Thoracic aorta (tissue), 2 donors: ENCODE data around the gene PSD2. TPM values are rescaled to one million over a fixed set of nuclear protein-coding genes. Genes with fewer than 3 reads are reported as not detected.

Experiments used
- ATAC-seq: fragments of 150-250 bp; one replicate; pipeline ENCODE4 v1.8.0; 2017; ENCODE audit warnings: low read depth; ENCODE audit not compliant: insufficient number of reproducible peaks, low FRiP score
- DNase-seq: peaks from one replicate; pipeline ENCODE4 v3.0.0-alpha.2; 2020; ENCODE audit warnings: low spot score
- H3K27ac ChIP-seq, 2 donors: fragments of 200-600 bp; sonication (generic); 1 replicate in 1 of 2; 2 replicates in 1 of 2; pipeline ENCODE4 v1.5.1; 2016; ENCODE audit warnings: mild to moderate bottlenecking in 2 of 2, moderate library complexity in 2 of 2
- H3K27me3 ChIP-seq: fragments of 200-600 bp; sonication (generic); replicated peaks from 2 replicates; pipeline ENCODE4 v1.6.0; 2016; ENCODE audit warnings: mild to moderate bottlenecking; ENCODE audit not compliant: insufficient read depth
- H3K36me3 ChIP-seq: fragments of 200-600 bp; sonication (generic); one replicate; pipeline ENCODE4 v1.5.1; 2016
- H3K4me1 ChIP-seq, 2 donors: fragments of 200-600 bp; sonication (generic); 1 replicate in 1 of 2; 2 replicates in 1 of 2; pipeline versions ENCODE4 v1.5.1 to v1.6.0; 2016; ENCODE audit warnings: low read depth in 2 of 2, mild to moderate bottlenecking in 1 of 2; ENCODE audit not compliant: control insufficient read depth in 1 of 2
- H3K4me3 ChIP-seq: fragments of 200-600 bp; sonication (generic); 2 replicates; pipeline ENCODE4 v1.5.1; 2016; ENCODE audit warnings: mild to moderate bottlenecking
- H3K9me3 ChIP-seq: fragments of 200-600 bp; sonication (generic); 2 replicates; pipeline ENCODE4 v1.5.1; 2016
- CTCF ChIP-seq: fragments of 200-600 bp; sonication (generic); IDR thresholded peaks from one replicate; pipeline ENCODE4 v1.5.1; 2019; ENCODE audit warnings: antibody characterized with exemption
- total RNA-seq, 2 donors: library from RNA; depleted of rRNA; stranded (reverse); fragments of >200 nt; gene quantifications; one replicate each; pipeline versions ENCODE4 v1.1.0 to v1.2.3, GENCODE V29; 2016

PSD2 gene
- total RNA-seq, 2 donors from 2014 or later, result 0.14 to 0.41 TPM

- H3K36me3 ChIP-seq, result no peaks in the 10 kb centered on the region
- no peak overlapping the region for H3K27ac ChIP-seq
- ATAC-seq (no peak), DNase-seq (no peak)
- H3K4me1 ChIP-seq, result no peaks in the 10 kb centered on the region
- no peaks in the 10 kb centered on the region for H3K27me3 ChIP-seq
- TF ChIP-seq CTCF, result no peak
- no peak overlapping the region for H3K4me3 ChIP-seq
- H3K9me3 ChIP-seq, result no peaks in the 10 kb centered on the region
Measured at GRCh38 chr5:139845846-139846681, 50.5 kb downstream of the PSD2 start.

GRCh38 chr5:139847091-139847490 lies 51.5 kb downstream of the PSD2 start:
- no peak for TF ChIP-seq CTCF
- no peaks in the 10 kb centered on the region for H3K27me3 ChIP-seq
- ATAC-seq (no peak), DNase-seq (no peak)
- H3K36me3 ChIP-seq, result no peaks in the 10 kb centered on the region
- H3K4me3 ChIP-seq, result no peak overlapping the region
- H3K4me1 ChIP-seq, result no peaks in the 10 kb centered on the region
- no peak overlapping the region for H3K27ac ChIP-seq
- no peaks in the 10 kb centered on the region for H3K9me3 ChIP-seq

GRCh38 chr5:139847790-139848507 lies 52.3 kb downstream of the PSD2 start:
- H3K9me3 ChIP-seq, result no peaks in the 10 kb centered on the region
- peak overlapping the region; percentile 85 to 86 for H3K27ac ChIP-seq
- TF ChIP-seq CTCF, result peak; percentile 26
- no peaks in the 10 kb centered on the region for H3K27me3 ChIP-seq
- peak; percentile 63 for ATAC-seq
- H3K4me1 ChIP-seq, result no peaks in the 10 kb centered on the region
- DNase-seq, result peak; percentile 20
- H3K36me3 ChIP-seq, result no peaks in the 10 kb centered on the region
- peak overlapping the region; percentile 91 for H3K4me3 ChIP-seq

GRCh38 chr5:139848508-139849100 lies 53.0 kb downstream of the PSD2 start:
- DNase-seq (no peak), ATAC-seq (no peak)
- no peaks in the 10 kb centered on the region for H3K36me3 ChIP-seq
- no peaks in the 10 kb centered on the region for H3K9me3 ChIP-seq
- no peaks in the 10 kb centered on the region for H3K27me3 ChIP-seq
- peak overlapping the region; percentile 85 to 86 for H3K27ac ChIP-seq
- no peaks in the 10 kb centered on the region for H3K4me1 ChIP-seq
- peak overlapping the region; percentile 91 for H3K4me3 ChIP-seq
- TF ChIP-seq CTCF, result no peak

- Histone ChIP-seq H3K27me3 (no peaks in the 10 kb centered on the region), H3K36me3 (no peaks in the 10 kb centered on the region), H3K27ac (peak overlapping the region; percentile 8 to 60), H3K4me1 (no peaks in the 10 kb centered on the region), H3K9me3 (no peaks in the 10 kb centered on the region), H3K4me3 (no peak overlapping the region)
- DNase-seq, result no peak
- ATAC-seq, result no peak
- TF ChIP-seq CTCF, result no peak
Measured at GRCh38 chr5:139849501-139849900, 53.9 kb downstream of the PSD2 start.
